Endothelial cell of umbilical vein (primary cell): Measurements from ENCODE around the gene SH3RF3. TPM values are rescaled to one million over a fixed set of nuclear protein-coding genes. Genes with fewer than 3 reads are reported as not detected.

ENCODE experiments used
- BruUV-seq: library from RNA; stranded (reverse); fragments of 400-500 nt; replicated peaks from 2 replicates; lab custom pipeline; 2021; lab: Mats Ljungman, UMichigan
- CTCF ChIA-PET: fragments of 300-600, 350-600 bp; sonication (Branson Sonifier 250); formaldehyde crosslinking; loops from one replicate; lab custom pipeline; 2021; ENCODE audit warnings: antibody characterized with exemption, inconsistent platforms; lab: Charles Lee
- POLR2A ChIA-PET: fragments of 300-600, 350-600 bp; sonication (Branson Sonifier 250); formaldehyde crosslinking; loops from one replicate; lab custom pipeline; 2021; ENCODE audit warnings: antibody characterized with exemption, inconsistent platforms; lab: Charles Lee
- DNase-seq: peaks from one replicate; pipeline ENCODE4 v3.0.0-alpha.2; 2011; ENCODE audit warnings: low read depth, low spot score
- FAIRE-seq: peaks from 2 replicates; lab custom pipeline; 2011; peaks lifted over from hg19 to GRCh38; lab: Jason Lieb, UNC
- H2AFZ ChIP-seq: 2 replicates; pipeline ENCODE4 v1.6.0; 2012; ENCODE audit warnings: low read depth, low read length, control low read depth, inconsistent platforms
- H3K27ac ChIP-seq: 2 replicates; pipeline ENCODE4 v1.5.1; 2011; ENCODE audit warnings: low read depth, mild to moderate bottlenecking, control low read depth, low read length, moderate library complexity; ENCODE audit not compliant: insufficient read depth
- H3K27me3 ChIP-seq, 2 experiments: 2 replicates each; pipeline versions ENCODE4 v1.6.0 to v1.6.1; 2011; ENCODE audit warnings: low read length in 2 of 2, mixed read lengths in 1 of 2; ENCODE audit not compliant: control insufficient read depth in 2 of 2, insufficient read depth in 2 of 2
- H3K36me3 ChIP-seq, 2 experiments: 2 replicates in 1 of 2; 3 replicates in 1 of 2; pipeline ENCODE4 v1.5.1; 2011; ENCODE audit warnings: low read length in 2 of 2, mild to moderate bottlenecking in 1 of 2, moderate library complexity in 1 of 2; ENCODE audit not compliant: control insufficient read depth in 2 of 2, insufficient read depth in 2 of 2; ENCODE audit errors: extremely low read depth in 1 of 2
- H3K4me1 ChIP-seq: 3 replicates; pipeline ENCODE4 v1.5.1; 2011; ENCODE audit warnings: mild to moderate bottlenecking, low read length; ENCODE audit not compliant: control insufficient read depth, insufficient read depth; ENCODE audit errors: extremely low read depth
- H3K4me2 ChIP-seq: 2 replicates; pipeline ENCODE4 v1.6.1; 2011; ENCODE audit warnings: low read length, control low read depth, mixed read lengths; ENCODE audit not compliant: insufficient read depth
- H3K4me3 ChIP-seq, 3 experiments: fragments of 200-600 bp in 1 of 3; sonication (generic), shearing (Covaris generic) in 1 of 3; replicated peaks in 1 of 3; 2 replicates each; pipeline ENCODE4 v1.5.1; 2011 to 2016; ENCODE audit warnings: control low read depth in 3 of 3, low read length in 3 of 3, mild to moderate bottlenecking in 2 of 3, inconsistent platforms in 1 of 3, low read depth in 1 of 3, moderate library complexity in 1 of 3; ENCODE audit not compliant: insufficient read depth in 1 of 3
- H3K79me2 ChIP-seq: 2 replicates; pipeline ENCODE4 v1.6.0; 2012; ENCODE audit warnings: low read length, inconsistent platforms; ENCODE audit not compliant: control insufficient read depth, insufficient read depth
- H3K9ac ChIP-seq: replicated peaks from 2 replicates; pipeline ENCODE3; 2011; ENCODE audit warnings: low read length, control low read depth; ENCODE audit not compliant: insufficient read depth; ENCODE audit errors: extremely low read depth
- H3K9me1 ChIP-seq: replicated peaks from 3 replicates; pipeline ENCODE4 v1.6.0; 2011; ENCODE audit warnings: mild to moderate bottlenecking, low read length; ENCODE audit not compliant: control insufficient read depth, insufficient read depth; ENCODE audit errors: extremely low read depth
- H3K9me3 ChIP-seq: replicated peaks from 2 replicates; pipeline ENCODE4 v1.5.1; 2012; ENCODE audit warnings: low read length, inconsistent platforms; ENCODE audit not compliant: control insufficient read depth, insufficient read depth
- H4K20me1 ChIP-seq: replicated peaks from 2 replicates; pipeline ENCODE3; 2011; ENCODE audit warnings: mild to moderate bottlenecking, low read length; ENCODE audit not compliant: control insufficient read depth, insufficient read depth; ENCODE audit errors: extremely low read depth
- EZH2 ChIP-seq: IDR thresholded peaks from 2 replicates; pipeline ENCODE4 v1.6.1; 2012; ENCODE audit warnings: borderline replicate concordance, low read depth, mild to moderate bottlenecking, moderate library complexity, low read length, inconsistent platforms; ENCODE audit not compliant: severe bottlenecking
- FOS ChIP-seq: IDR thresholded peaks from 2 replicates; pipeline ENCODE4 v1.6.1; 2011; ENCODE audit warnings: mild to moderate bottlenecking, low read length, moderate library complexity, borderline replicate concordance; ENCODE audit not compliant: insufficient read depth
- GATA2 ChIP-seq: IDR thresholded peaks from 2 replicates; pipeline ENCODE4 v1.7.0; 2011; ENCODE audit warnings: low read depth, mild to moderate bottlenecking, moderate library complexity, mixed read lengths, low read length; ENCODE audit not compliant: insufficient read length, insufficient read depth
- JUN ChIP-seq: IDR thresholded peaks from 2 replicates; pipeline ENCODE4 v1.6.1; 2011; ENCODE audit warnings: borderline replicate concordance, low read depth; ENCODE audit not compliant: insufficient read length, insufficient read depth
- MYC ChIP-seq: IDR thresholded peaks from one replicate; pipeline ENCODE4 v1.6.1; 2011; ENCODE audit warnings: mild to moderate bottlenecking, low read depth, low read length
- POLR2A ChIP-seq: IDR thresholded peaks from 2 replicates; pipeline ENCODE4 v1.6.1; 2012; ENCODE audit warnings: low read depth, mild to moderate bottlenecking, control low read depth, low read length
- POLR2AphosphoS5 ChIP-seq: IDR thresholded peaks from 2 replicates; pipeline ENCODE4 v1.6.1; 2012; ENCODE audit warnings: low read depth, mild to moderate bottlenecking, control low read depth, low read length, moderate library complexity; ENCODE audit not compliant: insufficient read depth
- dilution Hi-C: fragments of 300-500 bp; cut with MboI; formaldehyde crosslinking; loops from one replicate; pipeline ENCODE4 v1.15.0; 2019; ENCODE audit warnings: low sequenced_read_pairs; ENCODE audit not compliant: extremely low pct_ligation_motif_present
- intact Hi-C: fragments of 100-400 bp; cut with micrococcal nuclease; formaldehyde crosslinking; loops from one replicate; pipeline ENCODE4 v1.10.0; 2022
- polyA plus RNA-seq, 4 experiments: library from polyadenylated mRNA; depleted of rRNA in 3 of 4; stranded (reverse) in 3 of 4; unstranded in 1 of 4; fragments of >200 nt; gene quantifications; 2 replicates each; pipeline versions ENCODE4 v1.2.1 to v1.2.3, GENCODE V29; 2011 to 2012; ENCODE audit warnings: missing spikeins in 1 of 4
- total RNA-seq: library from RNA; stranded (reverse); gene quantifications from 2 replicates; pipeline ENCODE4 v1.2.3, GENCODE V29; 2021
- TF ChIP-seq, protein P1 (sequence below): IDR thresholded peaks from 2 replicates; pipeline ENCODE4 v1.6.1; 2011; ENCODE audit not compliant: insufficient read depth, insufficient read length
- TF ChIP-seq, protein P2 (sequence below), 2 donors: IDR thresholded peaks; 1 replicate in 1 of 2; 2 replicates in 1 of 2; pipeline ENCODE4 v1.5.1; 2011; ENCODE audit warnings: low read length in 2 of 2, mild to moderate bottlenecking in 2 of 2, moderate library complexity in 2 of 2, control low read depth in 1 of 2, inconsistent platforms in 1 of 2, low read depth in 1 of 2; ENCODE audit not compliant: insufficient read depth in 1 of 2; ENCODE audit errors: extremely low read depth in 1 of 2

SH3RF3 gene
- total and polyA plus RNA-seq, 2 donors (not counting 3 experiments of a cell fraction or from before 2014, with no cell fraction given), result 3.8 to 14.7 TPM

DNA sequence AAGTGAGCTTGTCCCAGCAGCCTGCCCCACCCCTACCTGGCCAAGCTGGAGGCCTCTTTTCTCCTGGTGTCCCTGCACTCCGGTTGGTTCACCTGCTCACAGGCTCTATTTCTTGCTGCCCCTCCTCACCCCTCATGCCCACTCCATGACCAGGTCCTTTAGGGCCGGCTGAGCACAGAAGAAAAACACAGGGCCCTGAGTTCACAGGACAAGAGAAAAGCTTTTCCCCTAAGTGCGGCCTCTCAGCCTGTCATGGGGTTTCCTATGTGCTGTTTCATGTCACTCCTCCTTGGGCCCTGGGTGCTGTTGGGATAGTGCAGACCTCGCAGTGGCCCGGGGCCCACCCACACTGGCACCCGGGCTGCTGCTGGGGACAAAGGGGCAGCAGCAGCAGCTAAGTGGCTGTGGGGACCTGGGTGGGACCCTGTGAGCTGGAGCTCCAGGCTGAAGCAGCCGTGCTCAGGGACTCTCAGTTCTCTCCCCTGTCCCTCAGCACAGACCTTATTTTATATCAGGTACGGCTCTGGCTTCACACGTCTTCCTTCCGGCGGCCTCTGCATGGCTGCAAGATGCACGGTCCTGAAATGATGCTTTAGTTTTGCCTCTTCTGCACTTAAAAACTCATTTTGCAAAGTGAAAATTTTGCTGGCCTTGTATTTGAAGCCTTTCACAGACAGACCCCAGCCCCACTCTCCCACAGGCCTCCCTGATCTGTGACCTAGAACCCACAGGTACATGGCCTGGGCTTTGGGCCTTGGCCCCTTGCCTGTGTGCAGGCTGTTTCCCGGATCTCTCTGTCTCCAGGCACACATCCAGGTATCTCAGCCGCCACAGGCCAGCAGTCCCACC is 71.8 kb downstream of the SH3RF3 start:
- H3K4me3 ChIP-seq, result no peak overlapping the region
- no peaks in the 10 kb centered on the region for H4K20me1 ChIP-seq
- POLR2A ChIA-PET, result no interaction called here
- no peaks in the 10 kb centered on the region for H3K9me1 ChIP-seq
- no peaks in the 10 kb centered on the region for H3K4me1 ChIP-seq
- TF ChIP-seq, protein P1, sequence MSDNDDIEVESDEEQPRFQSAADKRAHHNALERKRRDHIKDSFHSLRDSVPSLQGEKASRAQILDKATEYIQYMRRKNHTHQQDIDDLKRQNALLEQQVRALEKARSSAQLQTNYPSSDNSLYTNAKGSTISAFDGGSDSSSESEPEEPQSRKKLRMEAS, result no peak
- no peak for TF ChIP-seq POLR2AphosphoS5
- TF ChIP-seq, protein P2, sequence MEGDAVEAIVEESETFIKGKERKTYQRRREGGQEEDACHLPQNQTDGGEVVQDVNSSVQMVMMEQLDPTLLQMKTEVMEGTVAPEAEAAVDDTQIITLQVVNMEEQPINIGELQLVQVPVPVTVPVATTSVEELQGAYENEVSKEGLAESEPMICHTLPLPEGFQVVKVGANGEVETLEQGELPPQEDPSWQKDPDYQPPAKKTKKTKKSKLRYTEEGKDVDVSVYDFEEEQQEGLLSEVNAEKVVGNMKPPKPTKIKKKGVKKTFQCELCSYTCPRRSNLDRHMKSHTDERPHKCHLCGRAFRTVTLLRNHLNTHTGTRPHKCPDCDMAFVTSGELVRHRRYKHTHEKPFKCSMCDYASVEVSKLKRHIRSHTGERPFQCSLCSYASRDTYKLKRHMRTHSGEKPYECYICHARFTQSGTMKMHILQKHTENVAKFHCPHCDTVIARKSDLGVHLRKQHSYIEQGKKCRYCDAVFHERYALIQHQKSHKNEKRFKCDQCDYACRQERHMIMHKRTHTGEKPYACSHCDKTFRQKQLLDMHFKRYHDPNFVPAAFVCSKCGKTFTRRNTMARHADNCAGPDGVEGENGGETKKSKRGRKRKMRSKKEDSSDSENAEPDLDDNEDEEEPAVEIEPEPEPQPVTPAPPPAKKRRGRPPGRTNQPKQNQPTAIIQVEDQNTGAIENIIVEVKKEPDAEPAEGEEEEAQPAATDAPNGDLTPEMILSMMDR (IDR thresholded peaks at IDR 0.05; ENCODE audit: extremely low read depth in 1 of 2, insufficient read depth in 1 of 2, low read depth in 1 of 2, low read length in 2 of 2), result no peak
- no peak for TF ChIP-seq JUN
- no peak for TF ChIP-seq MYC
- TF ChIP-seq POLR2A, result no peak
- no peak for TF ChIP-seq GATA2
- no peak for TF ChIP-seq EZH2
- no peak for TF ChIP-seq FOS
- no TSS peak for BruUV-seq
- no peak overlapping the region for H2AFZ ChIP-seq
- no peak overlapping the region for H3K9ac ChIP-seq
- H3K4me2 ChIP-seq, result no peak overlapping the region
- FAIRE-seq, result no peak
- CTCF ChIA-PET, result no interaction called here
- H3K27me3 ChIP-seq, result no peaks in the 10 kb centered on the region
- intact Hi-C loops (no loop called here), dilution Hi-C loops (no loop called here)
- no peaks in the 10 kb centered on the region for H3K36me3 ChIP-seq
- DNase-seq, result no peak
- H3K79me2 ChIP-seq, result peaks cover 2% of the 10 kb centered on the region
- H3K27ac ChIP-seq, result no peak overlapping the region
- H3K9me3 ChIP-seq, result no peaks in the 10 kb centered on the region
